CD14-positive monocyte (primary cell): ENCODE results near the gene MACROD2. TPM values are rescaled to one million over a fixed set of nuclear protein-coding genes. Genes with fewer than 3 reads are reported as not detected.

Source experiments
- DNase-seq, 3 donors: peaks; one replicate each; pipeline ENCODE4 v3.0.0-alpha.2; 2011 to 2022
- H2AFZ ChIP-seq: 2 replicates; pipeline ENCODE4 v1.6.0; 2012; ENCODE audit warnings: mild to moderate bottlenecking, low read depth, low read length, inconsistent platforms; ENCODE audit not compliant: insufficient read depth, poor library complexity, severe bottlenecking
- H3K27ac ChIP-seq, 2 donors: 1 replicate in 1 of 2; 2 replicates in 1 of 2; pipeline ENCODE4 v1.5.1; 2012 to 2013; ENCODE audit warnings: low read length in 2 of 2, control low read depth in 1 of 2, inconsistent platforms in 1 of 2, low read depth in 1 of 2, mild to moderate bottlenecking in 1 of 2
- H3K27me3 ChIP-seq, 2 donors: one replicate each; pipeline versions ENCODE4 v1.6.0 to v1.6.1; 2011 to 2013; ENCODE audit warnings: low read length in 2 of 2; ENCODE audit not compliant: control insufficient read depth in 2 of 2, insufficient read depth in 2 of 2
- H3K36me3 ChIP-seq, 2 donors: replicated peaks in 1 of 2; 1 replicate in 1 of 2; 2 replicates in 1 of 2; pipeline versions ENCODE4 v1.5.1 to v1.6.1; 2012 to 2013; ENCODE audit warnings: low read length in 2 of 2, control low read depth in 1 of 2, inconsistent platforms in 1 of 2, mild to moderate bottlenecking in 1 of 2; ENCODE audit not compliant: insufficient read depth in 2 of 2, control insufficient read depth in 1 of 2
- H3K4me1 ChIP-seq, 2 donors: 1 replicate in 1 of 2; 2 replicates in 1 of 2; pipeline versions ENCODE4 v1.5.1 to v1.6.1; 2012 to 2013; ENCODE audit warnings: low read length in 2 of 2, control low read depth in 1 of 2, inconsistent platforms in 1 of 2, mild to moderate bottlenecking in 1 of 2, moderate library complexity in 1 of 2; ENCODE audit not compliant: insufficient read depth in 2 of 2, control insufficient read depth in 1 of 2
- H3K4me2 ChIP-seq: replicated peaks from 2 replicates; pipeline ENCODE3; 2012; ENCODE audit warnings: low read length, moderate library complexity, mild to moderate bottlenecking; ENCODE audit not compliant: poor library complexity, severe bottlenecking; ENCODE audit errors: extremely low read depth
- H3K4me3 ChIP-seq, 3 experiments: fragments of 200-600 bp in 1 of 3; sonication (generic) in 1 of 3; replicated peaks in 1 of 3; 1 replicate in 2 of 3; 2 replicates in 1 of 3; pipeline ENCODE4 v1.5.1; 2011 to 2013; ENCODE audit warnings: low read length in 3 of 3, mild to moderate bottlenecking in 3 of 3, control low read depth in 2 of 3, low read depth in 2 of 3, inconsistent platforms in 1 of 3, moderate library complexity in 1 of 3
- H3K79me2 ChIP-seq: 2 replicates; pipeline ENCODE4 v1.6.0; 2012; ENCODE audit warnings: mild to moderate bottlenecking, control low read depth, inconsistent platforms, low read length, moderate library complexity; ENCODE audit not compliant: insufficient read depth
- H3K9ac ChIP-seq: 2 replicates; pipeline ENCODE4 v1.6.0; 2017; ENCODE audit warnings: low read length, mild to moderate bottlenecking; ENCODE audit not compliant: insufficient read depth, poor library complexity, severe bottlenecking
- H3K9me3 ChIP-seq, 2 donors: replicated peaks in 1 of 2; 1 replicate in 1 of 2; 2 replicates in 1 of 2; pipeline versions ENCODE4 v1.5.1 to v1.6.1; 2012 to 2013; ENCODE audit warnings: low read length in 2 of 2, control low read depth in 1 of 2; ENCODE audit not compliant: control insufficient read depth in 1 of 2, insufficient read depth in 1 of 2
- H4K20me1 ChIP-seq: 2 replicates; pipeline ENCODE4 v1.6.0; 2012; ENCODE audit warnings: mild to moderate bottlenecking, low read length, control low read depth, moderate library complexity; ENCODE audit not compliant: insufficient read depth
- H3K27ac Mint-ChIP-seq, 7 donors: one replicate each; pipeline ENCODE4 v1.8.0; 2020; ENCODE audit warnings: mild to moderate bottlenecking in 7 of 7, mixed read lengths in 7 of 7, moderate library complexity in 6 of 7, inconsistent platforms in 2 of 7
- H3K27me3 Mint-ChIP-seq, 3 donors: one replicate each; pipeline ENCODE4 v1.8.0; 2021 to 2022; ENCODE audit warnings: low read depth in 3 of 3, mild to moderate bottlenecking in 3 of 3, mixed read lengths in 3 of 3, moderate library complexity in 3 of 3, inconsistent platforms in 1 of 3
- H3K36me3 Mint-ChIP-seq, 2 donors: one replicate each; pipeline ENCODE4 v1.8.0; 2020; ENCODE audit warnings: mixed read lengths in 2 of 2, inconsistent platforms in 1 of 2, mild to moderate bottlenecking in 1 of 2
- H3K4me1 Mint-ChIP-seq: one replicate; pipeline ENCODE4 v1.8.0; 2020; ENCODE audit warnings: mild to moderate bottlenecking, mixed read lengths
- H3K4me3 Mint-ChIP-seq, 2 donors: one replicate each; pipeline ENCODE4 v1.8.0; 2020; ENCODE audit warnings: mild to moderate bottlenecking in 2 of 2, mixed read lengths in 2 of 2, moderate library complexity in 1 of 2
- H3K9me3 Mint-ChIP-seq, 7 donors: one replicate each; pipeline ENCODE4 v1.8.0; 2020 to 2022; ENCODE audit warnings: mixed read lengths in 7 of 7, mild to moderate bottlenecking in 6 of 7, moderate library complexity in 6 of 7, inconsistent platforms in 2 of 7
- CTCF ChIP-seq: fragments of 200-600 bp; IDR thresholded peaks from one replicate; pipeline ENCODE4 v1.8.0; 2022; ENCODE audit warnings: antibody characterized with exemption, mild to moderate bottlenecking
- WGBS: methylation state at CpG from one replicate; pipeline ENCODE4 v1.1.5; 2013; ENCODE audit warnings: missing lambda C conversion rate; ENCODE audit not compliant: insufficient coverage; 5-methylcytosine and 5-hydroxymethylcytosine counted together
- intact Hi-C, 2 donors: fragments of 100-400 bp; cut with micrococcal nuclease; formaldehyde crosslinking; loops; one replicate each; pipeline versions ENCODE4 v1.15.0 to v1.15.1; 2023
- polyA plus RNA-seq, 3 donors: library from polyadenylated mRNA; depleted of rRNA in 1 of 3; unstranded in 2 of 3; stranded (reverse) in 1 of 3; fragments of 300-500 nt in 2 of 3; fragments of >200 nt in 1 of 3; fragmentation: Illumina TruSeq in 2 of 3; gene quantifications; 1 replicate in 2 of 3; 2 replicates in 1 of 3; pipeline ENCODE4 v1.2.3, GENCODE V29; 2012 to 2021

Gene MACROD2
- polyA plus RNA-seq, 3 donors = 0.23 TPM; not detected in 2

- Mint-ChIP-seq H3K27ac (no peak overlapping the region), H3K27me3 (peaks cover 0 to 1% (median 0%) of the 10 kb centered on the region in 3 donors), H3K9me3 (peaks cover 0 to 9% (median 6%) of the 10 kb centered on the region in 7 donors), H3K36me3 (no peaks in the 10 kb centered on the region), H3K4me1 (no peaks in the 10 kb centered on the region), H3K4me3 (no peak overlapping the region)
- H3K4me3 ChIP-seq = no peak overlapping the region
- no peak for TF ChIP-seq CTCF
- intact Hi-C loops = no loop called here
- no peaks in the 10 kb centered on the region for H4K20me1 ChIP-seq
- H3K4me1 ChIP-seq = no peaks in the 10 kb centered on the region
- H3K79me2 ChIP-seq = no peaks in the 10 kb centered on the region
- no peak overlapping the region for H3K4me2 ChIP-seq
- no peak for DNase-seq
- H3K9ac ChIP-seq = no peak overlapping the region
- no peak overlapping the region for H2AFZ ChIP-seq
- no peaks in the 10 kb centered on the region for H3K36me3 ChIP-seq
- WGBS = 100% methylated on average over 1 of the region's 5 CpGs
- H3K27ac ChIP-seq = no peak overlapping the region
- no peaks in the 10 kb centered on the region for H3K27me3 ChIP-seq
- peaks cover 0 to 12% of the 10 kb centered on the region in 2 donors for H3K9me3 ChIP-seq
Observed at GRCh38 chr20:14673164-14673563, 677.8 kb downstream of the MACROD2 start.

- H3K27me3 Mint-ChIP-seq = peaks cover 0 to 1% (median 0%) of the 10 kb centered on the region in 3 donors
- Histone ChIP-seq H3K9me3 (peaks cover 0 to 14% of the 10 kb centered on the region in 2 donors), H3K4me2 (no peak overlapping the region), H3K4me1 (no peaks in the 10 kb centered on the region), H3K9ac (no peak overlapping the region), H3K79me2 (no peaks in the 10 kb centered on the region), H3K27me3 (no peaks in the 10 kb centered on the region), H3K4me3 (no peak overlapping the region), H2AFZ (no peak overlapping the region), H3K36me3 (no peaks in the 10 kb centered on the region), H3K27ac (no peak overlapping the region), H4K20me1 (no peaks in the 10 kb centered on the region)
- intact Hi-C loops = no loop called here
- no peak for DNase-seq
- H3K36me3 Mint-ChIP-seq = no peaks in the 10 kb centered on the region
- no peak for TF ChIP-seq CTCF
- WGBS = no CpG with 5 or more reads among the region's 2 CpGs
- H3K4me3 Mint-ChIP-seq = no peak overlapping the region
- H3K9me3 Mint-ChIP-seq = peaks cover 0 to 9% (median 8%) of the 10 kb centered on the region in 7 donors
- H3K27ac Mint-ChIP-seq = no peak overlapping the region
- H3K4me1 Mint-ChIP-seq = no peaks in the 10 kb centered on the region
Observed at GRCh38 chr20:14677455-14677854, 682.1 kb downstream of the MACROD2 start.
